ENCODE results near the gene COL4A3. TPM values are rescaled to one million over a fixed set of nuclear protein-coding genes. Genes with fewer than 3 reads are reported as not detected.

COL4A3 gene
- polyA plus RNA-seq, 3 donors: 0.03 TPM; not detected in 2

GRCh38 chr2:227132986-227133385, 31.4 kb upstream of the COL4A3 start:
- WGBS (ENCODE audit: insufficient coverage): 50% methylated on average over 2 of the region's 4 CpGs
- H3K27me3 Mint-ChIP-seq (ENCODE audit: low read depth in 3 of 3): peaks cover 4 to 19% (median 7%) of the 10 kb centered on the region in 3 donors

DNA sequence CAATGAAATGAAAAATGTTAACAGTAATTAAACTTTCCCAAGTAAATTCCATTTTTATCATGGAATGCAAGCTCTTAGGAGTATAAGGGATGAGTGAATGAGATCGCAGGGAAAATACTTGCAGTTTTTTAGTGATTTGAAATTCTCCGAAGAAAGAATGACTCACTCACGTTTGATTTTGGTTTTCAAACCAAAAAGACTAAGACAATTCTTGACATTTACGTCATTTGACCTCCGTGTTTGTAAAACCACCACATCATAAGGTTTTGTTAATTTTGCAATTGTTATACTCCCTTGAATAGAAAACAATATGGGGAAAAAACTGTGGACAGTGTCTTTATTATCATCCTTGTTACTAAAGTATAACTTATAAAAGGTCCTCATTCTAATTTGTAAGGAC, 29.8 kb upstream of the COL4A3 start:
- Histone ChIP-seq H3K4me1 (ENCODE audit: control insufficient read depth in 1 of 2, insufficient read depth in 2 of 2, low read length in 2 of 2) (no peaks in the 10 kb centered on the region), H3K4me3 (replicated peaks in 1 of 3; ENCODE audit: low read depth in 2 of 3, low read length in 3 of 3) (no peak overlapping the region), H3K9ac (ENCODE audit: insufficient read depth, low read length, poor library complexity, severe bottlenecking) (no peak overlapping the region), H3K36me3 (replicated peaks in 1 of 2; ENCODE audit: control insufficient read depth in 1 of 2, insufficient read depth in 2 of 2, low read length in 2 of 2) (no peaks in the 10 kb centered on the region), H3K27me3 (ENCODE audit: control insufficient read depth in 2 of 2, insufficient read depth in 2 of 2, low read length in 2 of 2) (no peaks in the 10 kb centered on the region), H3K9me3 (replicated peaks in 1 of 2; ENCODE audit: control insufficient read depth in 1 of 2, insufficient read depth in 1 of 2, low read length in 2 of 2) (no peaks in the 10 kb centered on the region), H3K27ac (ENCODE audit: low read depth in 1 of 2, low read length in 2 of 2) (no peak overlapping the region), H4K20me1 (ENCODE audit: insufficient read depth, low read length) (no peaks in the 10 kb centered on the region), H3K79me2 (ENCODE audit: insufficient read depth, low read length) (no peaks in the 10 kb centered on the region), H2AFZ (ENCODE audit: insufficient read depth, low read depth, low read length, poor library complexity, severe bottlenecking) (no peak overlapping the region), H3K4me2 (replicated peaks; ENCODE audit: extremely low read depth, low read length, poor library complexity, severe bottlenecking) (no peak overlapping the region)
- TF ChIP-seq, protein P1, sequence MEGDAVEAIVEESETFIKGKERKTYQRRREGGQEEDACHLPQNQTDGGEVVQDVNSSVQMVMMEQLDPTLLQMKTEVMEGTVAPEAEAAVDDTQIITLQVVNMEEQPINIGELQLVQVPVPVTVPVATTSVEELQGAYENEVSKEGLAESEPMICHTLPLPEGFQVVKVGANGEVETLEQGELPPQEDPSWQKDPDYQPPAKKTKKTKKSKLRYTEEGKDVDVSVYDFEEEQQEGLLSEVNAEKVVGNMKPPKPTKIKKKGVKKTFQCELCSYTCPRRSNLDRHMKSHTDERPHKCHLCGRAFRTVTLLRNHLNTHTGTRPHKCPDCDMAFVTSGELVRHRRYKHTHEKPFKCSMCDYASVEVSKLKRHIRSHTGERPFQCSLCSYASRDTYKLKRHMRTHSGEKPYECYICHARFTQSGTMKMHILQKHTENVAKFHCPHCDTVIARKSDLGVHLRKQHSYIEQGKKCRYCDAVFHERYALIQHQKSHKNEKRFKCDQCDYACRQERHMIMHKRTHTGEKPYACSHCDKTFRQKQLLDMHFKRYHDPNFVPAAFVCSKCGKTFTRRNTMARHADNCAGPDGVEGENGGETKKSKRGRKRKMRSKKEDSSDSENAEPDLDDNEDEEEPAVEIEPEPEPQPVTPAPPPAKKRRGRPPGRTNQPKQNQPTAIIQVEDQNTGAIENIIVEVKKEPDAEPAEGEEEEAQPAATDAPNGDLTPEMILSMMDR (IDR thresholded peaks at IDR 0.05): no peak
- H3K36me3 Mint-ChIP-seq: no peaks in the 10 kb centered on the region
- no peak overlapping the region for H3K4me3 Mint-ChIP-seq
- 90% methylated on average over 2 of the region's 5 CpGs for WGBS (ENCODE audit: insufficient coverage)
- no peak overlapping the region for H3K27ac Mint-ChIP-seq
- H3K4me1 Mint-ChIP-seq: no peaks in the 10 kb centered on the region
- H3K9me3 Mint-ChIP-seq: peaks cover 0 to 1% (median 0%) of the 10 kb centered on the region in 7 donors
- intact Hi-C loops (cut with micrococcal nuclease): no loop called here
- no peak for DNase-seq
- peaks cover 2 to 16% (median 6%) of the 10 kb centered on the region in 3 donors for H3K27me3 Mint-ChIP-seq (ENCODE audit: low read depth in 3 of 3)

More at GRCh38 chr2:227132986-227133385, 31.4 kb upstream of the COL4A3 start:
- H3K36me3 ChIP-seq (replicated peaks in 1 of 2; ENCODE audit: control insufficient read depth in 1 of 2, insufficient read depth in 2 of 2, low read length in 2 of 2): no peaks in the 10 kb centered on the region
- Mint-ChIP-seq H3K9me3 (peaks cover 0 to 1% (median 0%) of the 10 kb centered on the region in 7 donors), H3K4me1 (no peaks in the 10 kb centered on the region), H3K27ac (no peak overlapping the region), H3K4me3 (no peak overlapping the region), H3K36me3 (no peaks in the 10 kb centered on the region)
- H3K27ac ChIP-seq (ENCODE audit: low read depth in 1 of 2, low read length in 2 of 2): no peak overlapping the region
- no peak overlapping the region for H3K4me2 ChIP-seq (replicated peaks; ENCODE audit: extremely low read depth, low read length, poor library complexity, severe bottlenecking)
- TF ChIP-seq, protein P1 (IDR thresholded peaks at IDR 0.05): no peak
- H3K27me3 ChIP-seq (ENCODE audit: control insufficient read depth in 2 of 2, insufficient read depth in 2 of 2, low read length in 2 of 2): no peaks in the 10 kb centered on the region
- no peaks in the 10 kb centered on the region for H3K4me1 ChIP-seq (ENCODE audit: control insufficient read depth in 1 of 2, insufficient read depth in 2 of 2, low read length in 2 of 2)
- H4K20me1 ChIP-seq (ENCODE audit: insufficient read depth, low read length): no peaks in the 10 kb centered on the region
- intact Hi-C loops (cut with micrococcal nuclease): no loop called here
- H2AFZ ChIP-seq (ENCODE audit: insufficient read depth, low read depth, low read length, poor library complexity, severe bottlenecking): no peak overlapping the region
- no peak overlapping the region for H3K9ac ChIP-seq (ENCODE audit: insufficient read depth, low read length, poor library complexity, severe bottlenecking)
- no peaks in the 10 kb centered on the region for H3K79me2 ChIP-seq (ENCODE audit: insufficient read depth, low read length)
- no peak for DNase-seq
- no peak overlapping the region for H3K4me3 ChIP-seq (replicated peaks in 1 of 3; ENCODE audit: low read depth in 2 of 3, low read length in 3 of 3)
- H3K9me3 ChIP-seq (replicated peaks in 1 of 2; ENCODE audit: control insufficient read depth in 1 of 2, insufficient read depth in 1 of 2, low read length in 2 of 2): no peaks in the 10 kb centered on the region
